Measurements from ENCODE around the gene HOXD10. TPM values are rescaled to one million over a fixed set of nuclear protein-coding genes. Genes with fewer than 3 reads are reported as not detected.

The HOXD10 gene
- polyA plus RNA-seq, 1 donor from 2014 or later, result not detected

- peak; percentile 66 for TF ChIP-seq EZH2 (IDR thresholded peaks at IDR 0.05; ENCODE audit: borderline replicate concordance, insufficient read depth, low read length, poor library complexity, severe bottlenecking)
- TF ChIP-seq MXI1 (conservative IDR thresholded peaks at IDR 0.05; ENCODE audit: poor library complexity, severe bottlenecking), result no peak
- Histone ChIP-seq H3K36me3 (ENCODE audit: insufficient read depth, low read length) (no peaks in the 10 kb centered on the region), H3K4me3 (ENCODE audit: low read length) (no peak overlapping the region)
Measured at GRCh38 chr2:176082824-176083751, 33.5 kb upstream of the HOXD10 start.

DNA sequence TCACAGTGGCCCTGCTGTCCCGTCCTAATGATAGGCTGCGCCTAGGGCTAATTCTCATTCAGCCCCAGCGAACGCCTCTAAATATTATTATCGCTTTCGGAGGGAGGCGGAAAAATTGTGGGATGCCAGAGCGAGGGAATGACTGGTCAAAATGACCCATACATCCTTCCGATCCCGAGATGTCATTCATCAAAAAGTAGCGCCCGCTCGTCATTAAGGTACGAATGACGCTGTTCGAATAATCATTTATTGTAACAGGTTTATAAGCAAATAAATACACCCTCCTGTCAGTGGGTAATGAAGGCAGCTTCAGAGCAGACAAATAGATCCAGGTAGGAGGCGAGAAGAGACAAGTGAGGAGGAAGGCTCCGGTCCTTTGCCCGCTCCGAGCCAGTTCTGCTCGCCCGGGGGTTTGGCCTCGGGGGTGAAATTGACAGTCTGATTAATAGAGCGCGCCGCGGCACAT, 32.7 kb upstream of the HOXD10 start, which contains the start of gene EVX2:
Gene EVX2 (minus strand): TSS at position 167 of the 466 bp plus-strand sequence. CDS start 186 bp downstream, outside the sequence.
- no peak within 1 kb of the TSS for H3K27ac ChIP-seq (ENCODE audit: low read length)
- H2AFZ ChIP-seq (ENCODE audit: low read depth, low read length), result no peak within 1 kb of the TSS
- no peaks in the 10 kb centered on the region for H4K20me1 ChIP-seq (ENCODE audit: insufficient read depth)
- H3K9ac ChIP-seq (ENCODE audit: low read length), result no peak within 1 kb of the TSS
- H3K4me3 ChIP-seq (ENCODE audit: low read length), result no peak within 1 kb of the TSS
- H3K9me2 ChIP-seq (ENCODE audit: insufficient read depth, low read length), result no peaks in the 10 kb centered on the region
- no peak within 1 kb of the TSS for H3K4me2 ChIP-seq (ENCODE audit: low read length)
- H3K36me3 ChIP-seq (ENCODE audit: insufficient read depth, low read length), result no peaks in the 10 kb centered on the region
- peaks cover 4% of the 10 kb centered on the region for H3K9me3 ChIP-seq (ENCODE audit: low read length)
- H3K79me2 ChIP-seq (replicated peaks; ENCODE audit: insufficient read depth, low read length), result no peaks in the 10 kb centered on the region
- no peaks in the 10 kb centered on the region for H3F3A ChIP-seq (ENCODE audit: insufficient read depth, low read length, poor library complexity, severe bottlenecking)
- peaks cover 98% of the 10 kb centered on the region for H3K27me3 ChIP-seq (ENCODE audit: insufficient read depth, low read depth, low read length)
- TF ChIP-seq EZH2 (IDR thresholded peaks at IDR 0.05; ENCODE audit: borderline replicate concordance, insufficient read depth, low read length, poor library complexity, severe bottlenecking) (no peak), POLR2AphosphoS5 (IDR thresholded peaks at IDR 0.05) (no peak), MXI1 (conservative IDR thresholded peaks at IDR 0.05; ENCODE audit: poor library complexity, severe bottlenecking) (no peak)

More at GRCh38 chr2:176082824-176083751, 33.5 kb upstream of the HOXD10 start:
- Histone ChIP-seq H2AFZ (ENCODE audit: low read depth, low read length) (no peak overlapping the region), H3K27ac (ENCODE audit: low read length) (no peak overlapping the region), H3K27me3 (ENCODE audit: insufficient read depth, low read depth, low read length) (peaks cover 98% of the 10 kb centered on the region), H3K9me2 (ENCODE audit: insufficient read depth, low read length) (no peaks in the 10 kb centered on the region), H4K20me1 (ENCODE audit: insufficient read depth) (no peaks in the 10 kb centered on the region), H3K79me2 (replicated peaks; ENCODE audit: insufficient read depth, low read length) (no peaks in the 10 kb centered on the region), H3K9me3 (ENCODE audit: low read length) (peaks cover 4% of the 10 kb centered on the region), H3K4me2 (ENCODE audit: low read length) (no peak overlapping the region), H3F3A (ENCODE audit: insufficient read depth, low read length, poor library complexity, severe bottlenecking) (no peaks in the 10 kb centered on the region), H3K9ac (ENCODE audit: low read length) (no peak overlapping the region)

- Histone ChIP-seq H3K36me3 (ENCODE audit: insufficient read depth, low read length) (no peaks in the 10 kb centered on the region), H4K20me1 (ENCODE audit: insufficient read depth) (no peaks in the 10 kb centered on the region), H3K27me3 (ENCODE audit: insufficient read depth, low read depth, low read length) (peaks cover 98% of the 10 kb centered on the region), H3K9me2 (ENCODE audit: insufficient read depth, low read length) (no peaks in the 10 kb centered on the region), H2AFZ (ENCODE audit: low read depth, low read length) (no peak overlapping the region), H3K27ac (ENCODE audit: low read length) (no peak overlapping the region), H3K4me3 (ENCODE audit: low read length) (no peak overlapping the region), H3K4me2 (ENCODE audit: low read length) (no peak overlapping the region), H3K9me3 (ENCODE audit: low read length) (peaks cover 4% of the 10 kb centered on the region), H3K9ac (ENCODE audit: low read length) (no peak overlapping the region), H3F3A (ENCODE audit: insufficient read depth, low read length, poor library complexity, severe bottlenecking) (no peaks in the 10 kb centered on the region), H3K79me2 (replicated peaks; ENCODE audit: insufficient read depth, low read length) (no peaks in the 10 kb centered on the region)
- peak; percentile 29 for TF ChIP-seq EZH2 (IDR thresholded peaks at IDR 0.05; ENCODE audit: borderline replicate concordance, insufficient read depth, low read length, poor library complexity, severe bottlenecking)
- peak; percentile 58 for TF ChIP-seq POLR2AphosphoS5 (IDR thresholded peaks at IDR 0.05)
- no peak for TF ChIP-seq TAF1 (IDR thresholded peaks at IDR 0.05; ENCODE audit: low read depth)
- TF ChIP-seq MXI1 (conservative IDR thresholded peaks at IDR 0.05; ENCODE audit: poor library complexity, severe bottlenecking), result no peak
- TF ChIP-seq RAD21 (conservative IDR thresholded peaks at IDR 0.05), result no peak
- TF ChIP-seq, protein P1, sequence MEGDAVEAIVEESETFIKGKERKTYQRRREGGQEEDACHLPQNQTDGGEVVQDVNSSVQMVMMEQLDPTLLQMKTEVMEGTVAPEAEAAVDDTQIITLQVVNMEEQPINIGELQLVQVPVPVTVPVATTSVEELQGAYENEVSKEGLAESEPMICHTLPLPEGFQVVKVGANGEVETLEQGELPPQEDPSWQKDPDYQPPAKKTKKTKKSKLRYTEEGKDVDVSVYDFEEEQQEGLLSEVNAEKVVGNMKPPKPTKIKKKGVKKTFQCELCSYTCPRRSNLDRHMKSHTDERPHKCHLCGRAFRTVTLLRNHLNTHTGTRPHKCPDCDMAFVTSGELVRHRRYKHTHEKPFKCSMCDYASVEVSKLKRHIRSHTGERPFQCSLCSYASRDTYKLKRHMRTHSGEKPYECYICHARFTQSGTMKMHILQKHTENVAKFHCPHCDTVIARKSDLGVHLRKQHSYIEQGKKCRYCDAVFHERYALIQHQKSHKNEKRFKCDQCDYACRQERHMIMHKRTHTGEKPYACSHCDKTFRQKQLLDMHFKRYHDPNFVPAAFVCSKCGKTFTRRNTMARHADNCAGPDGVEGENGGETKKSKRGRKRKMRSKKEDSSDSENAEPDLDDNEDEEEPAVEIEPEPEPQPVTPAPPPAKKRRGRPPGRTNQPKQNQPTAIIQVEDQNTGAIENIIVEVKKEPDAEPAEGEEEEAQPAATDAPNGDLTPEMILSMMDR (IDR thresholded peaks at IDR 0.05; ENCODE audit: poor library complexity, severe bottlenecking), result no peak
- no peak for TF ChIP-seq EP300 (conservative IDR thresholded peaks at IDR 0.05; ENCODE audit: poor library complexity, severe bottlenecking)
Measured at GRCh38 chr2:176084611-176085119, 31.9 kb upstream of the HOXD10 start.
